K562 (cell line): ENCODE measurements around the gene TCF12. TPM values are rescaled to one million over a fixed set of nuclear protein-coding genes. Genes with fewer than 3 reads are reported as not detected.

Source experiments
- CBFA2T2 ChIP-seq: fragments of 450-650 bp; conservative IDR thresholded peaks from 2 replicates; pipeline ENCODE4 v1.6.1; 2017; ENCODE audit warnings: mild to moderate bottlenecking
- CBX3 ChIP-seq, 2 experiments: IDR thresholded peaks; 1 replicate in 1 of 2; 2 replicates in 1 of 2; pipeline ENCODE4 v1.6.1; 2012; ENCODE audit warnings: inconsistent platforms in 2 of 2, low read length in 2 of 2, borderline replicate concordance in 1 of 2, control low read depth in 1 of 2
- CREBBP ChIP-seq: IDR thresholded peaks from one replicate; pipeline ENCODE4 v1.6.1; 2012; ENCODE audit warnings: low read depth, mild to moderate bottlenecking, control low read depth, inconsistent platforms, low read length
- KAT2B ChIP-seq: IDR thresholded peaks from one replicate; pipeline ENCODE4 v1.6.1; 2012; ENCODE audit warnings: low read depth, mild to moderate bottlenecking, control low read depth, inconsistent platforms, low read length, moderate library complexity
- KLF16 ChIP-seq: IDR thresholded peaks from 2 replicates; pipeline ENCODE4 v1.6.1; 2016; ENCODE audit warnings: antibody characterized with exemption
- MED1 ChIP-seq: sonication (generic); formaldehyde crosslinking; IDR thresholded peaks from 2 replicates; pipeline ENCODE4 v1.8.1; 2023; ENCODE audit warnings: missing genetic modification reagents, borderline replicate concordance
- NBN ChIP-seq: fragments of 450-650 bp; IDR thresholded peaks from 2 replicates; pipeline ENCODE4 v1.6.1; 2016; ENCODE audit warnings: low read depth, mild to moderate bottlenecking
- NCOA6 ChIP-seq: fragments of 450-650 bp; IDR thresholded peaks from 2 replicates; pipeline ENCODE4 v1.6.1; 2017; ENCODE audit warnings: mild to moderate bottlenecking
- NR2F6 ChIP-seq: fragments of 450-650 bp; formaldehyde crosslinking; IDR thresholded peaks from 2 replicates; pipeline ENCODE4 v1.4.0; 2020; ENCODE audit warnings: mild to moderate bottlenecking
- PBX2 ChIP-seq, 2 experiments: IDR thresholded peaks in 1 of 2; conservative IDR thresholded peaks in 1 of 2; 2 replicates each; pipeline ENCODE4 v1.6.1; 2016; ENCODE audit warnings: low read depth in 2 of 2, mild to moderate bottlenecking in 1 of 2, missing compliant biosample characterization in 1 of 2, missing genetic modification characterization in 1 of 2, moderate library complexity in 1 of 2
- POLR2AphosphoS5 ChIP-seq: IDR thresholded peaks from 2 replicates; pipeline ENCODE4 v1.6.1; 2011; ENCODE audit warnings: mild to moderate bottlenecking, low read depth, low read length, moderate library complexity; ENCODE audit not compliant: control insufficient read depth, insufficient read depth
- POLR2B ChIP-seq: fragments of 450-650 bp; IDR thresholded peaks from 2 replicates; pipeline ENCODE4 v1.6.1; 2018; ENCODE audit warnings: low read depth; ENCODE audit not compliant: partially characterized antibody
- POLR2H ChIP-seq: IDR thresholded peaks from 2 replicates; pipeline ENCODE4 v1.6.1; 2016; ENCODE audit warnings: missing genetic modification characterization, low read depth, mild to moderate bottlenecking, control low read depth, missing compliant biosample characterization, moderate library complexity
- RBM14 ChIP-seq: fragments of 200-400 bp; formaldehyde crosslinking; IDR thresholded peaks from 2 replicates; pipeline ENCODE4 v1.6.1; 2018; ENCODE audit warnings: low read depth, mild to moderate bottlenecking, low read length, moderate library complexity, borderline replicate concordance; ENCODE audit not compliant: insufficient read depth
- SNIP1 ChIP-seq: fragments of 450-650 bp; IDR thresholded peaks from 2 replicates; pipeline ENCODE4 v1.7.1; 2017; ENCODE audit warnings: low read depth, mild to moderate bottlenecking
- TSC22D4 ChIP-seq: fragments of 450-650 bp; IDR thresholded peaks from 2 replicates; pipeline ENCODE4 v1.6.1; 2016; ENCODE audit warnings: missing genetic modification characterization, missing biosample characterization, control low read depth
- ZC3H4 ChIP-seq: sonication (generic); formaldehyde crosslinking; IDR thresholded peaks from 2 replicates; pipeline ENCODE4 v1.9.0; 2021; ENCODE audit warnings: missing genetic modification reagents, borderline replicate concordance
- ZNF134 ChIP-seq: fragments of 250-450 bp; sonication (Bioruptor Pico); conservative IDR thresholded peaks from 2 replicates; pipeline ENCODE4 v1.4.0; 2020
- ZNF23 ChIP-seq: fragments of 250-450 bp; sonication (Bioruptor Pico); IDR thresholded peaks from 2 replicates; pipeline ENCODE4 v1.4.0; 2020; ENCODE audit warnings: mild to moderate bottlenecking
- ZNF280A ChIP-seq: fragments of 450-650 bp; IDR thresholded peaks from 2 replicates; pipeline ENCODE4 v1.6.1; 2018; ENCODE audit warnings: mild to moderate bottlenecking, low read depth; ENCODE audit not compliant: partially characterized antibody
- ZNF408 ChIP-seq: fragments of 250-450 bp; sonication (Bioruptor Pico); IDR thresholded peaks from 2 replicates; pipeline ENCODE4 v1.4.0; 2020; ENCODE audit warnings: low read depth, mild to moderate bottlenecking, moderate library complexity
- ZNF764 ChIP-seq: fragments of 250-450 bp; sonication (Bioruptor Pico); IDR thresholded peaks from 2 replicates; pipeline ENCODE4 v1.4.0; 2020; ENCODE audit warnings: low read depth, mild to moderate bottlenecking, moderate library complexity
- polyA plus RNA-seq, 8 experiments: library from polyadenylated mRNA; depleted of rRNA in 4 of 8; stranded (reverse) in 5 of 8; unstranded in 3 of 8; fragments of >200 nt; fragmentation: Nextera tagmentation in 2 of 8; fragmentation: Illumina TruSeq in 1 of 8; extraction: Ambion mirVana in 2 of 8; extraction: Trizol in 1 of 8; gene quantifications; 2 replicates each; pipeline versions ENCODE4 v1.2.1 to v1.2.3, GENCODE V29; 2011 to 2014; ENCODE audit warnings: inconsistent platforms in 1 of 8, missing spikeins in 1 of 8
- total RNA-seq, 7 experiments: library from RNA; depleted of rRNA in 6 of 7; stranded (reverse); fragments of >200 nt in 6 of 7; fragmentation: Illumina TruSeq in 2 of 7; extraction: Trizol in 2 of 7; gene quantifications; 2 replicates each; pipeline versions ENCODE4 v1.2.1 to v1.2.3, GENCODE V29; 2011 to 2021; ENCODE audit warnings: low replicate concordance in 1 of 7
- TF ChIP-seq, protein P1 (sequence below): fragments of 450-650 bp; formaldehyde crosslinking; IDR thresholded peaks from 2 replicates; pipeline ENCODE4 v1.4.0; 2020; ENCODE audit warnings: mild to moderate bottlenecking, moderate library complexity

Gene TCF12
- total and polyA plus RNA-seq, 9 of the 15 experiments (the other 6 are each of a cell fraction or from before 2014, with no cell fraction given): 10.5 to 132 (median 52.9) TPM

GRCh38 chr15:56886932-56887781, 31.3 kb upstream of the TCF12 start (continued):
- TF ChIP-seq PBX2 (CRISPR knock-in tag; IDR thresholded peaks at IDR 0.05; ENCODE audit: low read depth) (peak; percentile 67), PBX2 (tag; conservative IDR thresholded peaks at IDR 0.05; ENCODE audit: low read depth) (peak; percentile 47; the same call in 1 of the 2 replicates), ZNF280A (no peak), ZNF23 (CRISPR knock-in tag) (no peak), ZC3H4 (no peak), CREBBP (no peak), SNIP1 (no peak), TSC22D4 (tag) (no peak), NCOA6 (peak; percentile 41; the same call in 1 of the 2 replicates), KLF16 (no peak), CBX3 (IDR thresholded peaks at IDR 0.05; ENCODE audit: borderline replicate concordance in 1 of 2, low read length in 2 of 2) (no peak; a peak in 1 of 3 replicates), CBFA2T2 (peak; percentile 34; the same call in 1 of the 2 replicates), NR2F6 (no peak), NBN (0 out of 2 replicates have a peak, but pooled peaks have one; percentile 16), RBM14 (no peak), ZNF134 (CRISPR knock-in tag) (no peak), ZNF764 (CRISPR knock-in tag) (no peak), POLR2AphosphoS5 (peak; percentile 59; the same call in 1 of the 2 replicates), POLR2B (peak; percentile 61), MED1 (CRISPR knock-in tag) (no peak), POLR2H (peak; percentile 74), ZNF408 (CRISPR knock-in tag) (no peak), KAT2B (no peak)
- TF ChIP-seq, protein P1, sequence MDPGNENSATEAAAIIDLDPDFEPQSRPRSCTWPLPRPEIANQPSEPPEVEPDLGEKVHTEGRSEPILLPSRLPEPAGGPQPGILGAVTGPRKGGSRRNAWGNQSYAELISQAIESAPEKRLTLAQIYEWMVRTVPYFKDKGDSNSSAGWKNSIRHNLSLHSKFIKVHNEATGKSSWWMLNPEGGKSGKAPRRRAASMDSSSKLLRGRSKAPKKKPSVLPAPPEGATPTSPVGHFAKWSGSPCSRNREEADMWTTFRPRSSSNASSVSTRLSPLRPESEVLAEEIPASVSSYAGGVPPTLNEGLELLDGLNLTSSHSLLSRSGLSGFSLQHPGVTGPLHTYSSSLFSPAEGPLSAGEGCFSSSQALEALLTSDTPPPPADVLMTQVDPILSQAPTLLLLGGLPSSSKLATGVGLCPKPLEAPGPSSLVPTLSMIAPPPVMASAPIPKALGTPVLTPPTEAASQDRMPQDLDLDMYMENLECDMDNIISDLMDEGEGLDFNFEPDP (CRISPR knock-in tag): no peak
